Measurements from ENCODE around the gene TXNDC8.
"Not testable (repeated sequence)": the region's sequence is repeated elsewhere in the genome, so short reads cannot be mapped to it uniquely, and the experiment has no call there.

Gene TXNDC8

GRCh38 chr9:110370315-110370714, 32.7 kb upstream of the TXNDC8 start:
- 14% methylated on average over 1 of the region's 3 CpGs for WGBS
- H3K36me3 ChIP-seq (ENCODE audit: control insufficient read depth in 1 of 2, insufficient read depth in 2 of 2, low read depth in 1 of 2, low read length in 2 of 2) = peaks cover 0 to 39% of the 10 kb centered on the region in 2 experiments
- no peak overlapping the region for H3K23ac ChIP-seq (ENCODE audit: low read length in 2 of 2)
- H3K27me3 ChIP-seq (ENCODE audit: control insufficient read depth in 1 of 2, insufficient read depth in 1 of 2, low read length in 2 of 2) = peaks cover 0 to 10% of the 10 kb centered on the region in 2 experiments
- no peak overlapping the region for H2AFZ ChIP-seq (ENCODE audit: low read depth, low read length)
- no peak overlapping the region for H4K91ac ChIP-seq (ENCODE audit: low read length)
- no peak overlapping the region for H3K4me3 ChIP-seq (ENCODE audit: insufficient read depth in 1 of 2, low read depth in 1 of 2, low read length in 2 of 2)
- H3K4me1 ChIP-seq (ENCODE audit: control insufficient read depth, insufficient read depth, low read depth, low read length) = no peaks in the 10 kb centered on the region
- no peak overlapping the region for H3K14ac ChIP-seq (ENCODE audit: low read length in 2 of 2)
- H3K27ac ChIP-seq (ENCODE audit: low read length, poor library complexity, severe bottlenecking) = no peak overlapping the region
- H2BK15ac ChIP-seq (ENCODE audit: low read depth, poor library complexity, severe bottlenecking) = no peak overlapping the region
- no peak overlapping the region for H2BK12ac ChIP-seq (ENCODE audit: low read length in 2 of 2)
- no peak overlapping the region for H3K4ac ChIP-seq (ENCODE audit: low read depth in 1 of 2, low read length in 2 of 2)
- H3K4me2 ChIP-seq (ENCODE audit: low read length, poor library complexity, severe bottlenecking) = no peak overlapping the region
- peak; percentile 11 for DNase-seq
- H2AK5ac ChIP-seq (ENCODE audit: low read length, severe bottlenecking) = no peak overlapping the region
- no peaks in the 10 kb centered on the region for H3K79me1 ChIP-seq (replicated peaks; ENCODE audit: low read length, poor library complexity, severe bottlenecking)
- no peak overlapping the region for H3K9ac ChIP-seq (ENCODE audit: low read length)
- H4K8ac ChIP-seq (ENCODE audit: low read length) = no peak overlapping the region
- H3K9me3 ChIP-seq (ENCODE audit: control insufficient read depth, low read length) = no peaks in the 10 kb centered on the region
- H2BK5ac ChIP-seq (ENCODE audit: low read depth, low read length, poor library complexity, severe bottlenecking) = no peak overlapping the region
- H3K18ac ChIP-seq (ENCODE audit: low read depth in 1 of 2, low read length in 2 of 2) = no peak overlapping the region
- no peak overlapping the region for H2BK120ac ChIP-seq (ENCODE audit: low read depth, low read length)

- no peak overlapping the region for H3K4ac ChIP-seq (ENCODE audit: low read depth in 1 of 2, low read length in 2 of 2)
- H3K9me3 ChIP-seq (ENCODE audit: control insufficient read depth, low read length) = no peaks in the 10 kb centered on the region
- no peak overlapping the region for H3K14ac ChIP-seq (ENCODE audit: low read length in 2 of 2)
- H3K36me3 ChIP-seq (ENCODE audit: control insufficient read depth in 1 of 2, insufficient read depth in 2 of 2, low read depth in 1 of 2, low read length in 2 of 2) = peaks cover 0 to 21% of the 10 kb centered on the region in 2 experiments
- H3K27me3 ChIP-seq (ENCODE audit: control insufficient read depth in 1 of 2, insufficient read depth in 1 of 2, low read length in 2 of 2) = no peaks in the 10 kb centered on the region
- no peak overlapping the region for H4K8ac ChIP-seq (ENCODE audit: low read length)
- H2BK15ac ChIP-seq (ENCODE audit: low read depth, poor library complexity, severe bottlenecking) = no peak overlapping the region
- 100% methylated on average over 1 of the region's 2 CpGs for WGBS
- no peak overlapping the region for H3K4me3 ChIP-seq (ENCODE audit: insufficient read depth in 1 of 2, low read depth in 1 of 2, low read length in 2 of 2)
- no peak overlapping the region for H3K4me2 ChIP-seq (ENCODE audit: low read length, poor library complexity, severe bottlenecking)
- no peak overlapping the region for H3K23ac ChIP-seq (ENCODE audit: low read length in 2 of 2)
- no peak overlapping the region for H2AK5ac ChIP-seq (ENCODE audit: low read length, severe bottlenecking)
- H3K9ac ChIP-seq (ENCODE audit: low read length) = no peak overlapping the region
- H2BK12ac ChIP-seq (ENCODE audit: low read length in 2 of 2) = no peak overlapping the region
- no peaks in the 10 kb centered on the region for H3K4me1 ChIP-seq (ENCODE audit: control insufficient read depth, insufficient read depth, low read depth, low read length)
- H4K91ac ChIP-seq (ENCODE audit: low read length) = no peak overlapping the region
- H2BK120ac ChIP-seq (ENCODE audit: low read depth, low read length) = no peak overlapping the region
- H3K18ac ChIP-seq (ENCODE audit: low read depth in 1 of 2, low read length in 2 of 2) = no peak overlapping the region
- no peaks in the 10 kb centered on the region for H3K79me1 ChIP-seq (replicated peaks; ENCODE audit: low read length, poor library complexity, severe bottlenecking)
- H3K27ac ChIP-seq (ENCODE audit: low read length, poor library complexity, severe bottlenecking) = no peak overlapping the region
- no peak overlapping the region for H2AFZ ChIP-seq (ENCODE audit: low read depth, low read length)
- no peak overlapping the region for H2BK5ac ChIP-seq (ENCODE audit: low read depth, low read length, poor library complexity, severe bottlenecking)
- no peak for DNase-seq
Measured at GRCh38 chr9:110364451-110364850, 26.8 kb upstream of the TXNDC8 start.

- not testable (repeated sequence) for H2BK120ac ChIP-seq (ENCODE audit: low read depth, low read length); H3K4ac ChIP-seq (ENCODE audit: low read depth in 1 of 2, low read length in 2 of 2); H3K9ac ChIP-seq (ENCODE audit: low read length); H4K8ac ChIP-seq (ENCODE audit: low read length); DNase-seq; H3K4me2 ChIP-seq (ENCODE audit: low read length, poor library complexity, severe bottlenecking); H3K23ac ChIP-seq (ENCODE audit: low read length in 2 of 2); H3K18ac ChIP-seq (ENCODE audit: low read depth in 1 of 2, low read length in 2 of 2); H2BK15ac ChIP-seq (ENCODE audit: low read depth, poor library complexity, severe bottlenecking); H3K4me3 ChIP-seq (ENCODE audit: insufficient read depth in 1 of 2, low read depth in 1 of 2, low read length in 2 of 2); H3K14ac ChIP-seq (ENCODE audit: low read length in 2 of 2); H2AFZ ChIP-seq (ENCODE audit: low read depth, low read length); H3K4me1 ChIP-seq (ENCODE audit: control insufficient read depth, insufficient read depth, low read depth, low read length); H2BK5ac ChIP-seq (ENCODE audit: low read depth, low read length, poor library complexity, severe bottlenecking); H3K27me3 ChIP-seq (ENCODE audit: control insufficient read depth in 1 of 2, insufficient read depth in 1 of 2, low read length in 2 of 2); H4K91ac ChIP-seq (ENCODE audit: low read length); H2BK12ac ChIP-seq (ENCODE audit: low read length in 2 of 2); H3K9me3 ChIP-seq (ENCODE audit: control insufficient read depth, low read length); H2AK5ac ChIP-seq (ENCODE audit: low read length, severe bottlenecking); H3K27ac ChIP-seq (ENCODE audit: low read length, poor library complexity, severe bottlenecking); H3K36me3 ChIP-seq (ENCODE audit: control insufficient read depth in 1 of 2, insufficient read depth in 2 of 2, low read depth in 1 of 2, low read length in 2 of 2); H3K79me1 ChIP-seq (replicated peaks; ENCODE audit: low read length, poor library complexity, severe bottlenecking)
- no CpG with 5 or more reads among the region's 2 CpGs for WGBS
Measured at GRCh38 chr9:110358992-110359391, 21.3 kb upstream of the TXNDC8 start.

GRCh38 chr9:110357505-110357904, 19.8 kb upstream of the TXNDC8 start:
- no peak overlapping the region for H4K91ac ChIP-seq (ENCODE audit: low read length)
- H3K27me3 ChIP-seq (ENCODE audit: control insufficient read depth in 1 of 2, insufficient read depth in 1 of 2, low read length in 2 of 2) = no peaks in the 10 kb centered on the region
- no peak overlapping the region for H3K14ac ChIP-seq (ENCODE audit: low read length in 2 of 2)
- no peak overlapping the region for H3K23ac ChIP-seq (ENCODE audit: low read length in 2 of 2)
- no peaks in the 10 kb centered on the region for H3K36me3 ChIP-seq (ENCODE audit: control insufficient read depth in 1 of 2, insufficient read depth in 2 of 2, low read depth in 1 of 2, low read length in 2 of 2)
- no peak overlapping the region for H2AFZ ChIP-seq (ENCODE audit: low read depth, low read length)
- no peak for DNase-seq
- WGBS = 85% methylated on average over 1 of the region's 2 CpGs
- no peak overlapping the region for H4K8ac ChIP-seq (ENCODE audit: low read length)
- H2BK120ac ChIP-seq (ENCODE audit: low read depth, low read length) = no peak overlapping the region
- H3K27ac ChIP-seq (ENCODE audit: low read length, poor library complexity, severe bottlenecking) = no peak overlapping the region
- H2BK5ac ChIP-seq (ENCODE audit: low read depth, low read length, poor library complexity, severe bottlenecking) = no peak overlapping the region
- no peak overlapping the region for H3K4me3 ChIP-seq (ENCODE audit: insufficient read depth in 1 of 2, low read depth in 1 of 2, low read length in 2 of 2)
- H2BK15ac ChIP-seq (ENCODE audit: low read depth, poor library complexity, severe bottlenecking) = no peak overlapping the region
- no peak overlapping the region for H3K9ac ChIP-seq (ENCODE audit: low read length)
- H3K79me1 ChIP-seq (replicated peaks; ENCODE audit: low read length, poor library complexity, severe bottlenecking) = no peaks in the 10 kb centered on the region
- H3K9me3 ChIP-seq (ENCODE audit: control insufficient read depth, low read length) = no peaks in the 10 kb centered on the region
- H2AK5ac ChIP-seq (ENCODE audit: low read length, severe bottlenecking) = no peak overlapping the region
- H2BK12ac ChIP-seq (ENCODE audit: low read length in 2 of 2) = no peak overlapping the region
- H3K4ac ChIP-seq (ENCODE audit: low read depth in 1 of 2, low read length in 2 of 2) = no peak overlapping the region
- H3K18ac ChIP-seq (ENCODE audit: low read depth in 1 of 2, low read length in 2 of 2) = no peak overlapping the region
- no peak overlapping the region for H3K4me2 ChIP-seq (ENCODE audit: low read length, poor library complexity, severe bottlenecking)
- H3K4me1 ChIP-seq (ENCODE audit: control insufficient read depth, insufficient read depth, low read depth, low read length) = no peaks in the 10 kb centered on the region
